Osteoblast (primary cell): ENCODE results near the gene SLIT3. TPM values are rescaled to one million over a fixed set of nuclear protein-coding genes. Genes with fewer than 3 reads are reported as not detected.

ENCODE experiments used
- DNase-seq: peaks from one replicate; pipeline ENCODE4 v3.0.0; 2011; ENCODE audit warnings: low spot score, mixed read lengths; ENCODE audit not compliant: insufficient read length; ENCODE audit errors: missing footprints
- H2AFZ ChIP-seq: 2 replicates; pipeline ENCODE4 v1.6.0; 2011; ENCODE audit warnings: mild to moderate bottlenecking, low read length
- H3K27ac ChIP-seq: 2 replicates; pipeline ENCODE4 v1.5.1; 2011; ENCODE audit warnings: mild to moderate bottlenecking, low read depth, low read length, moderate library complexity
- H3K27me3 ChIP-seq: 2 replicates; pipeline ENCODE4 v1.6.0; 2012; ENCODE audit warnings: mild to moderate bottlenecking, control low read depth, inconsistent platforms, low read length, moderate library complexity; ENCODE audit not compliant: insufficient read depth
- H3K36me3 ChIP-seq: 2 replicates; pipeline ENCODE4 v1.5.1; 2011; ENCODE audit warnings: mild to moderate bottlenecking, low read length, control low read depth, moderate library complexity; ENCODE audit not compliant: insufficient read depth
- H3K4me1 ChIP-seq: 2 replicates; pipeline ENCODE4 v1.5.1; 2011; ENCODE audit warnings: mild to moderate bottlenecking, low read length, control low read depth, moderate library complexity; ENCODE audit not compliant: insufficient read depth
- H3K4me2 ChIP-seq: 2 replicates; pipeline ENCODE4 v1.6.0; 2011; ENCODE audit warnings: mild to moderate bottlenecking, low read length; ENCODE audit not compliant: insufficient read depth
- H3K4me3 ChIP-seq: fragments of 200-600 bp; sonication (generic); 3 replicates; pipeline ENCODE4 v1.5.1; 2012; ENCODE audit warnings: mild to moderate bottlenecking, low read length, inconsistent platforms; ENCODE audit not compliant: insufficient read depth
- H3K79me2 ChIP-seq: 2 replicates; pipeline ENCODE4 v1.6.0; 2012; ENCODE audit warnings: mild to moderate bottlenecking, low read length, control low read depth, inconsistent platforms; ENCODE audit not compliant: insufficient read depth
- H3K9me3 ChIP-seq: 2 replicates; pipeline ENCODE4 v1.5.1; 2011; ENCODE audit warnings: low read depth, low read length, control low read depth
- H4K20me1 ChIP-seq: 2 replicates; pipeline ENCODE4 v1.6.0; 2012; ENCODE audit warnings: mild to moderate bottlenecking, low read length, control low read depth; ENCODE audit not compliant: insufficient read depth
- CTCF ChIP-seq: IDR thresholded peaks from 2 replicates; pipeline ENCODE4 v1.5.1; 2011; ENCODE audit warnings: mild to moderate bottlenecking, low read depth, low read length, moderate library complexity; ENCODE audit errors: extremely low read depth
- total RNA-seq: library from RNA; depleted of rRNA; stranded (reverse); fragments of >200 nt; gene quantifications from 2 replicates; pipeline ENCODE4 v1.2.3, GENCODE V29; 2012

Gene SLIT3
- total RNA-seq, 1 donor = 37.6 TPM

- no peak overlapping the region for H2AFZ ChIP-seq
- no peak overlapping the region for H3K4me2 ChIP-seq
- H3K4me1 ChIP-seq = no peaks in the 10 kb centered on the region
- H3K27ac ChIP-seq = no peak overlapping the region
- no peaks in the 10 kb centered on the region for H3K36me3 ChIP-seq
- H4K20me1 ChIP-seq = no peaks in the 10 kb centered on the region
- H3K4me3 ChIP-seq = no peak overlapping the region
- DNase-seq = no peak
- no peaks in the 10 kb centered on the region for H3K27me3 ChIP-seq
- H3K9me3 ChIP-seq = no peaks in the 10 kb centered on the region
- no peaks in the 10 kb centered on the region for H3K79me2 ChIP-seq
- TF ChIP-seq CTCF = no peak
These were observed 42.8 kb upstream of the SLIT3 start for GRCh38 chr5:169343766-169344165.

GRCh38 chr5:169341556-169341955, 40.6 kb upstream of the SLIT3 start:
- Histone ChIP-seq H3K4me1 (no peaks in the 10 kb centered on the region), H3K79me2 (no peaks in the 10 kb centered on the region), H3K36me3 (no peaks in the 10 kb centered on the region), H3K4me3 (no peak overlapping the region), H2AFZ (no peak overlapping the region), H3K27ac (no peak overlapping the region), H3K27me3 (no peaks in the 10 kb centered on the region), H4K20me1 (no peaks in the 10 kb centered on the region), H3K9me3 (no peaks in the 10 kb centered on the region), H3K4me2 (no peak overlapping the region)
- no peak for DNase-seq
- TF ChIP-seq CTCF = no peak

- Histone ChIP-seq H3K4me2 (no peak overlapping the region), H3K4me3 (no peak overlapping the region), H3K27ac (no peak overlapping the region), H3K27me3 (no peaks in the 10 kb centered on the region), H3K79me2 (no peaks in the 10 kb centered on the region), H2AFZ (no peak overlapping the region), H3K9me3 (no peaks in the 10 kb centered on the region), H3K4me1 (no peaks in the 10 kb centered on the region), H3K36me3 (no peaks in the 10 kb centered on the region), H4K20me1 (no peaks in the 10 kb centered on the region)
- DNase-seq = no peak
- TF ChIP-seq CTCF = no peak
These were observed 38.9 kb upstream of the SLIT3 start for GRCh38 chr5:169339869-169340268.

GRCh38 chr5:169336242-169336641, 35.3 kb upstream of the SLIT3 start:
- Histone ChIP-seq H3K4me1 (no peaks in the 10 kb centered on the region), H3K79me2 (no peaks in the 10 kb centered on the region), H3K4me2 (no peak overlapping the region), H3K4me3 (no peak overlapping the region), H3K9me3 (no peaks in the 10 kb centered on the region), H3K27me3 (no peaks in the 10 kb centered on the region), H3K36me3 (no peaks in the 10 kb centered on the region), H3K27ac (no peak overlapping the region), H4K20me1 (no peaks in the 10 kb centered on the region), H2AFZ (no peak overlapping the region)
- TF ChIP-seq CTCF = no peak
- DNase-seq = peak; percentile 19
